ENCODE data around the gene CCNL1. TPM values are rescaled to one million over a fixed set of nuclear protein-coding genes. Genes with fewer than 3 reads are reported as not detected.

The CCNL1 gene
- total and polyA plus RNA-seq, 2 of the 8 experiments (the other 6 are each of a cell fraction or from before 2014, with no cell fraction given) = 64.5 to 68.6 TPM

GRCh38 chr3:157098121-157098822, 61.7 kb downstream of the CCNL1 start:
- 88% methylated on average over 3 of the region's 3 CpGs; no CpG with 5 or more reads in 1 of the 2 experiments for WGBS, 2 experiments (ENCODE audit: extremely low coverage in 1 of 2, insufficient coverage in 1 of 2, insufficient read length in 1 of 2, insufficient replicate concordance in 2 of 2, low coverage in 1 of 2, low lambda C conversion rate in 2 of 2, missing lambda C conversion rate in 1 of 2)
- no peak overlapping the region for H3K27ac ChIP-seq (ENCODE audit: low read depth, low read length)
- H3K4me1 ChIP-seq (replicated peaks in 1 of 4; ENCODE audit: control insufficient read depth in 3 of 4, insufficient read depth in 4 of 4, low read length in 3 of 4) = peaks cover 0 to under 1% (median 0%) of the 10 kb centered on the region in 4 experiments; a peak in 1 of 7 replicates
- no peak for TF ChIP-seq GTF2F1 (IDR thresholded peaks at IDR 0.05; ENCODE audit: borderline replicate concordance, low read depth, low read length)
- no peak for TF ChIP-seq CEBPB (IDR thresholded peaks at IDR 0.05; ENCODE audit: low read depth, low read length)
- TF ChIP-seq KDM1A (IDR thresholded peaks at IDR 0.05; ENCODE audit: borderline replicate concordance, low read length) = no peak
- no peak for TF ChIP-seq MAX (IDR thresholded peaks at IDR 0.05)
- TF ChIP-seq ATF2 (IDR thresholded peaks at IDR 0.05; ENCODE audit: low read length) = no peak
- TF ChIP-seq JUND (IDR thresholded peaks at IDR 0.05; ENCODE audit: low read length) = no peak
- TF ChIP-seq HDAC2 (IDR thresholded peaks at IDR 0.05; ENCODE audit: borderline replicate concordance in 1 of 2, low read depth in 2 of 2, low read length in 2 of 2) = no peak
- TF ChIP-seq, protein P1, sequence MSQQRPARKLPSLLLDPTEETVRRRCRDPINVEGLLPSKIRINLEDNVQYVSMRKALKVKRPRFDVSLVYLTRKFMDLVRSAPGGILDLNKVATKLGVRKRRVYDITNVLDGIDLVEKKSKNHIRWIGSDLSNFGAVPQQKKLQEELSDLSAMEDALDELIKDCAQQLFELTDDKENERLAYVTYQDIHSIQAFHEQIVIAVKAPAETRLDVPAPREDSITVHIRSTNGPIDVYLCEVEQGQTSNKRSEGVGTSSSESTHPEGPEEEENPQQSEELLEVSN (IDR thresholded peaks at IDR 0.05) = no peak
- TF ChIP-seq MAFK (IDR thresholded peaks at IDR 0.05; ENCODE audit: low read depth, low read length) = no peak
- TF ChIP-seq TAF7 (optimal IDR thresholded peaks at IDR 0.05; ENCODE audit: borderline replicate concordance, low read depth, low read length) = no peak

More at GRCh38 chr3:157098121-157098822, 61.7 kb downstream of the CCNL1 start:
- Histone ChIP-seq H3K23me2 (ENCODE audit: low read depth, low read length) (no peaks in the 10 kb centered on the region), H2BK20ac (ENCODE audit: low read length) (no peak overlapping the region), H4K8ac (ENCODE audit: extremely low read depth, insufficient read depth, low read length) (no peak overlapping the region), H3K56ac (replicated peaks; ENCODE audit: insufficient read length, low read depth, low read length) (no peak overlapping the region), H3K23ac (ENCODE audit: insufficient read length) (no peak overlapping the region), H4K5ac (ENCODE audit: insufficient read length, low read depth, low read length) (no peak overlapping the region), H3K4me3 (ENCODE audit: extremely low read depth in 1 of 4, insufficient read depth in 2 of 4, low read depth in 3 of 4, low read length in 4 of 4) (no peak overlapping the region), H2BK120ac (replicated peaks; ENCODE audit: low read depth, low read length) (no peak overlapping the region), H3K14ac (ENCODE audit: insufficient read length) (no peak overlapping the region), H3K27me3 (replicated peaks in 1 of 4; ENCODE audit: control insufficient read depth in 3 of 4, extremely low read depth in 1 of 4, insufficient read depth in 3 of 4, low read length in 3 of 4) (no peaks in the 10 kb centered on the region), H2BK12ac (ENCODE audit: low read depth, low read length) (no peak overlapping the region), H3K36me3 (ENCODE audit: control insufficient read depth in 2 of 4, insufficient read depth in 4 of 4, low read length in 3 of 4) (no peaks in the 10 kb centered on the region), H3K9ac (replicated peaks in 1 of 4; ENCODE audit: extremely low read depth in 1 of 4, low read depth in 3 of 4, low read length in 3 of 4) (no peak overlapping the region), H3K18ac (ENCODE audit: extremely low read depth, low read length) (no peak overlapping the region), H3K79me2 (ENCODE audit: control insufficient read depth in 1 of 2, insufficient read depth in 2 of 2, low read length in 2 of 2) (no peaks in the 10 kb centered on the region), H3K4me2 (ENCODE audit: insufficient read depth in 1 of 2, low read depth in 2 of 2, low read length in 2 of 2) (no peak overlapping the region), H2BK5ac (ENCODE audit: low read depth, low read length) (no peak overlapping the region), H4K91ac (replicated peaks; ENCODE audit: insufficient read length, low read length) (no peak overlapping the region), H2BK15ac (ENCODE audit: low read length) (no peak overlapping the region), H2AK5ac (ENCODE audit: low read depth, low read length) (no peak overlapping the region), H4K20me1 (replicated peaks in 1 of 2; ENCODE audit: control insufficient read depth in 1 of 2, insufficient read depth in 2 of 2, low read length in 2 of 2) (no peaks in the 10 kb centered on the region), H3K9me3 (ENCODE audit: insufficient read depth in 2 of 2, low read depth in 1 of 2, low read length in 1 of 2) (no peaks in the 10 kb centered on the region), H2AFZ (ENCODE audit: low read length) (no peak overlapping the region), H3K79me1 (ENCODE audit: low read depth, low read length) (no peaks in the 10 kb centered on the region), H3K4ac (replicated peaks; ENCODE audit: insufficient read length, low read depth, low read length) (no peak overlapping the region)
- CTCF ChIA-PET (ENCODE audit: partially characterized antibody) = interaction anchor here (1.5 to 56.4 kb wide), 2 partner anchors 12 to 31 kb away, joined by 4 to 1014 read pairs; no protein-coding TSS in a partner anchor
- DNase-seq (ENCODE audit: low read depth in 1 of 2, low spot score in 2 of 2) (no peak), FAIRE-seq (no peak)
- POLR2A ChIA-PET (ENCODE audit: partially characterized antibody) = no interaction called here
